Effector CD8-positive, alpha-beta T cell (primary cell): ENCODE results near the gene CCDC158.

Experiments
- DNase-seq: peaks from one replicate; lab custom pipeline; 2025; lab: John Stamatoyannopoulos, UW

Gene CCDC158

DNA sequence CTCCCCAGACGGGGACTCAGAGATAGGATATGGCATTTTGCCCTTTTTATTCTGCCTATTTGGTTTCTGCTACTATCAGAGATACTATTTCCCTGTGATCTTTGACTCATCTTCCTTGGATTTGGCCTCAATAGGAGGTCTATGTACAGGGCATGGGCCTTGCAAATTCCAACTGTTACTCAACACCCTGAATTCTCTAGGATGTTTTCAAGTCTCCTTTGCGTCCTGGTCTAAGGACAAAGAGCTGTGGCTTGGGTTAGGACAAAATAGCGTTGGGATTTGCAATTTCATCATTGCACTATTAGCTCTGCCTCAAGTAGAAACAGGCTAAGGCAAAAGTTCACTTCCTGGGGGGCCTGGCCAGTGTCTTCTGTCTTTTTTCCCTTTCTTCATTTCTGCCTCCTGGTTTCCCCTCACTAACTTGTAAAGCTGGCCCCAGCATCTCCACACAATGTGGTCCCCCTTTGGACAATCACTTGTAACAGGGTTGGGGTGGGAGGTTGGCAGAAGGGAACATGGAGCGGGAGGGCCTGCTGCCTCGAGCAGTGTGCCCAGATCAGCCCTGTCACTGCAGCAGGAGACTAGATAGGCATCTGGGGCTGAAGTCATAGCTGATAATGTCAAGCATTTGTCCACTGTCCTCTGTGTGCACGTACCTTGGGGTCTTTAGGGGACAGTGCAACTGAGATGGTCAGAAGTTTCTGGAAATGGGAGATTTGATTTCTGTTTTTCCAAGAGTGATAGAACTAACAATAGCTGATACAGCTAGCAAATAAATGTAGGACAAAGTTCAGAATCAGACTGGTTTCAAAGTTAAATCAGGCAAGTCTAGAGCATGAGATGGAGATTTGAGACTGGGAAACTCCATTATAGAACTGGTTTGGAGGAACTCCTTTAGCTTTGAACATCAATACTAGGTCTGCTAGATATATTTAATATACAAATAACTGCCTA, 140.2 kb downstream of the CCDC158 start:
- no peak for DNase-seq

DNA sequence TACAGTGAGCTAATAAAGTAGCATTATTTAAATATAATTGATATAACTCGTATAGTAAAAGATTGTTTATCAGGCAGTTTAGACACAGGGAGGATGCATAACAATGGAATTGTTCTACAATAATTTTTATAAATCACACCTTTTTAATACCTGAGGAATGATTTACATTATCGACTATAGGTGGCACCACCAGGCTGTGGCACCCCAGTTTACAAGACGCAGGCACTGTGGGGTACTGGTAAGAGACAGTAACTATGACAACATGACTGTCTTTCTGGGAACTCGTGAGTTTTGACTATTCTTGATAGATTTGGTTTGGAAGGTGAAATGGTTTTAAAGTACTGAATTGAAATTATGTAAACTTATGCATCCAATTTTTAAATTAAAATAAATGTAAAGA, 141.5 kb downstream of the CCDC158 start:
- DNase-seq = no peak

- DNase-seq = no peak
Measured at GRCh38 chr4:76278583-76278982, 142.4 kb downstream of the CCDC158 start.

GRCh38 chr4:76277667-76278066, 143.3 kb downstream of the CCDC158 start:
- DNase-seq = no peak

- no peak for DNase-seq
Measured at GRCh38 chr4:76276813-76277212, 144.1 kb downstream of the CCDC158 start.

DNA sequence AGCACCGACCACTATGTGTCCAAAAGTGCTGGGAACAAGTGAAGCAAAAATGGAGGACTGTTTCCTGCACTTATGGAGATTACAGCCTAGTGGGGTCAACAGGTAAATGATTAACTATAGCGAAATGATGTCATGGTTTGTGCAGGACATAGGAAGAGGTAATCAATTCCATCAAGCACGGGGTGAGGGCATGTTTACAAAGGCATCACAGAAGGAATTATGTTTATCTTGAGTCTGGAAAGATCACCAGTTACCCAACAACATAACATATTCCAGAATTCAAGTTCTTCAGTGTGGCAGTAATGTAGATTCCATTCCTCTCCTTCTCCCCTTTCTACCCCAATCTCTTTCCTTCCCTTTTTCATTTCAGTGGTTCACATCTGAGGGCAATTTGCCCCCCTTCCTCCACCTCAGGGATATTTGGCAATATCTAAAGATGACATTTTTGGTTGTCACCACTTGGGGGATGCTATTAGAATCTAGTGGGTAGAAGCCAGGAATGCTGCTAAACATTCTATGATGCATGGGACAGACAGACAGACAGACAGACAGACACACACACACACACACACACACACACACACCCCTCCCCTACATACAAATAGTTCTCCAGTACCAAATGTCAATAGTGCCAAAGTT, 145.3 kb downstream of the CCDC158 start:
- no peak for DNase-seq

- no peak for DNase-seq
Measured at GRCh38 chr4:76272999-76273398, 147.9 kb downstream of the CCDC158 start.

DNA sequence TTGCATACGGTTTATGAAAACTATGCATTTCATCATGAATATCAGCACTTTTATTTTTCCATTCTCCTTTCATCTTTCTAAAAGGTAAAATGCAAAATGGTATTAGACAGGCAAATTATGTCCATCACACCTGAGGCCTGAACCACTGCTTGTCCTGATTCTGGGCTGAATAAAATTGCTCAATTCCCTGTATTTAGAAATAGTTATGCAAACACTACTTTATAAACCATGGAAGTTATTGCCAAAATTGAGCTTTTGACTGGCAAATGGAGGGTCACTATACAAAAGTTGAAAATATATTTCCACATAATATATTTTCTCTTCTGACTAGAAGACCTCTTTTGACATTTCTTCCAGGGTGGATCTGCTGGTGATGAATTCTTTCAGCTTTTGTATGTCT, 148.4 kb downstream of the CCDC158 start:
- no peak for DNase-seq

DNA sequence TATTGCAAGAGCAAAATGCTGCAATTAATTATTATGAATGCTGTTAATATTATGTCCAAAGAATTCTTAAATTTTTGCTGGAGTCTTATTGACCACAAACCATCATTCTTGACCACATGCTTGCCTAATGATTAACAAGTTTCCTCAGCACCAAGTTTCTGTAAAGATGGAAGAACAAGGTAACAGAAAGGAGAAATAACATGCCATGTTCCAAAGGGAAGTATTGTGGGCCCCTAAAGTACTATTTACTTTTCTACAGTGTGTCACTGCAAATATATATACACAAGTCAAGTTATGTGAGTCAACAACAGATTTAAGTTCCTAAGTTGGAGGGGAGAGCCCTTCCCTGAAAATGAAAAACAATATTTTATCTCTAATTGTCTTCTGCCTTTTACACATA, 148.9 kb downstream of the CCDC158 start:
- DNase-seq = no peak

DNA sequence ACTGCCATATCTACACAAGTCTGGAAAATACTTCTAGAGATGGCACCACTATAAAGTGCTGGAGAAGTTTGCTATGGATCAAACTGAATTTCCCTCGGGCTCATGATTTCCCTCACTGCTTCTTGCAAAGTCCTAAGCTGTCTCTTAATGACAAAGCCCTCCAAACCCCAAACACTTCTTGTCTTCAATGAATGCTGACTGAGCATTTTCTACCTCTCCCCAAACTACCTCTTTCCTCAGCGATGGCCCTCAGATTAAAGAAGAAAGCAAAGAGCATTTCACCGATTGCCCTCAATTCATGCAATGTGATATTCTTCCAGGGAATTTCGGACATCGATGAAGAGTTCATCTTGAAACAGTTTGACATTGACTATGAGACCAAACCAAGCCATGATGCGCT, 149.7 kb downstream of the CCDC158 start:
- DNase-seq = no peak

DNA sequence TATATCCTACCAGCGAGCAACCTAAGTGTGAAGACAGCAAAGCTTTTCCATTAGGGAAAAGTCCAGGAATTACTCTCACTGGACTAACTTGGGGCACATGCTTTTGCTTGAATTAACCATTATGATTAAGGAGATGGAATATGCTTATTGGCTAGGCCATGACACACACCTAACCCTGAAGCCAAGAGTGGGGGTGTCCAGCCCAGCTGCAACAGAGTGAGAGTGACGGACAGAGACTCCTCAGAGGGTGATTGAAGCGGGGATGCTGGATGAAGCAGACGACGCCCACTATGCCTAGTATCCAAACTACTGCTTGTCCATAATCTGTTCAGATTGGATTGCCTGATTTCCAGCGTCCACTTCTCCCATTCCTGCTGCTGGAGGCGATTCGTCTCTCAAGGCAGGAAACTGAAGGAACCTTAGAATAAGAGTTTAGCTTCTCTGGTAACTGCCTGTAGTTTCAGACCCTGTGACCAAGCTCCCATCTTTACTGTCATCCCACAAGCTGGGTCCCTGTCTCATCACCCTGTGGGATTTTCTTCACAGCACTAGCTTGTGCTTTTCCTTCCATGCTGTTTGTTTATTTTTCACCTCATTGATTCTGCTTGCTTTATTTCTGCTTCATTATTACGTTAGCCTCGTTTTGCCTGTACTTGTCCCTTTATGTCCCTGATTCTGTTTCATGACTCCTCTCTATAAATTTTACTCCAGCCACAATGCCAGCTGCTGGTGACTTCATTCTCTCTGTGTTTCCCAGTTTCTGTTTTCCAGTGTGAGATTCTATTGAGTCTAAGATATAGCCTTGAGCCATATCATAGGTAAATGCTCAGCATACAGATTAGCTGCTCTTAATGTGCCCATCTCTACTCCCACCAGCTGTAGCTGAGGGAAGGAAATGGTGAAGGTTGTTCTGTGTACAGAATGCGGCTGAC, 150.4 kb downstream of the CCDC158 start:
- DNase-seq = no peak

GRCh38 chr4:76267811-76268210, 153.1 kb downstream of the CCDC158 start:
- DNase-seq = no peak

DNA sequence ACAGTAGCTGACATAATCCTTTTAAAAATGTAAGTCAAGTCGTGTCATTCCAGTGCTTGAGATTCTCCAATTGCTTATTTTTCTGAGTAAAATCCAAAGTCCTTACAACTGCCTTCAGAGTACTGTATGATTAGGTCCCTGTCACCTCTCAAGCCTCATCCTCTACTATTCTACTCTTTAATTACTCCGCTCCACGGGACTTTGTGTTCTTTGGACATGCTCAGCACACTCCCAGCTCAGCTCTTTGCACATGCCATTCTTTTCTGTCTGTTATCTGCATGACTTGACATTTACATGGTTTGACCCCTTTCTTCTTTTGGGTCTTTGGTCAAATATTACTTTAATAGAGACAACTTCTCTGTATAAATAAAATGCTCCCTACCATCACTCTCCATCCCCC, 154.3 kb downstream of the CCDC158 start:
- no peak for DNase-seq

DNA sequence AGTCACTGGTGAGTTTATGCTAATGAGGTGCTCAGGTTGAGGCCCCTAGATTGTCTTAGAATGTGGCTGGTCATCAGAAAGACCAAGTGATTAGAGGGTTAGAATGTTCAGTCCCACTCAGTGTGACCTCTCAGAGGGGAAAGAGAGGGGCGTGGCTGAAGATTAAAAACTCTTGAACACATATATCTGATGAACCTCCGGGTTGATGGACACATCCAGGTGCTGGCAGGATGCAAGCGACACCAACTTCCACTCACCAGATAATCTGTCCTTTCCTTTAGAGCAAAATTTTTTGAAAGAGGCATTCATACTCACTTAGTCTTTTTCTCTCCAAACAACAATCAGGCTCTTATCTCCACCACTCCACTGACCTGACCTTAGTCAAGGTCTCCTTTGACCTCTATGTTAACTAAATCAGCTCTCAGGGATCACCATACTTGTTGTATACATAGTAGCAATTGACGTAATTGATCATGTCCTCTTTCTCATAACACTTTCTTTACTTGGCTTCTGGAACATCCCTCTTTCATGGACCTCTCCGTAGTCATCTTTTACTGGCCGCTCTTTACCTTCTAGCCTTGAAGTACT, 155.2 kb downstream of the CCDC158 start:
- DNase-seq = no peak
